Memory B cell (primary cell): ENCODE results near the gene SPATA31E1.

Source experiments
- ATAC-seq: fragments of 150-1000 bp; cut with Tn5 transposase; 2 replicates; pipeline ENCODE4 v1.10.0; 2021; ENCODE audit warnings: low read depth, mild to moderate bottlenecking, moderate library complexity
- DNase-seq, 2 donors: peaks; one replicate each; pipeline ENCODE4 v3.0.0; 2022; ENCODE audit warnings: low spot score in 2 of 2
- H3K27ac Mint-ChIP-seq: one replicate; pipeline ENCODE4 v1.8.0; 2022; ENCODE audit warnings: mild to moderate bottlenecking, moderate library complexity, mixed read lengths
- H3K27me3 Mint-ChIP-seq: one replicate; pipeline ENCODE4 v1.8.0; 2022; ENCODE audit warnings: mixed read lengths
- H3K36me3 Mint-ChIP-seq: one replicate; pipeline ENCODE4 v1.8.0; 2022; ENCODE audit warnings: mild to moderate bottlenecking, mixed read lengths
- H3K4me1 Mint-ChIP-seq: one replicate; pipeline ENCODE4 v1.8.0; 2022; ENCODE audit warnings: mixed read lengths
- H3K4me3 Mint-ChIP-seq: one replicate; pipeline ENCODE4 v1.8.0; 2022; ENCODE audit warnings: mild to moderate bottlenecking, moderate library complexity, mixed read lengths
- H3K9me3 Mint-ChIP-seq: one replicate; pipeline ENCODE4 v1.8.0; 2022; ENCODE audit warnings: mixed read lengths

SPATA31E1 gene

DNA sequence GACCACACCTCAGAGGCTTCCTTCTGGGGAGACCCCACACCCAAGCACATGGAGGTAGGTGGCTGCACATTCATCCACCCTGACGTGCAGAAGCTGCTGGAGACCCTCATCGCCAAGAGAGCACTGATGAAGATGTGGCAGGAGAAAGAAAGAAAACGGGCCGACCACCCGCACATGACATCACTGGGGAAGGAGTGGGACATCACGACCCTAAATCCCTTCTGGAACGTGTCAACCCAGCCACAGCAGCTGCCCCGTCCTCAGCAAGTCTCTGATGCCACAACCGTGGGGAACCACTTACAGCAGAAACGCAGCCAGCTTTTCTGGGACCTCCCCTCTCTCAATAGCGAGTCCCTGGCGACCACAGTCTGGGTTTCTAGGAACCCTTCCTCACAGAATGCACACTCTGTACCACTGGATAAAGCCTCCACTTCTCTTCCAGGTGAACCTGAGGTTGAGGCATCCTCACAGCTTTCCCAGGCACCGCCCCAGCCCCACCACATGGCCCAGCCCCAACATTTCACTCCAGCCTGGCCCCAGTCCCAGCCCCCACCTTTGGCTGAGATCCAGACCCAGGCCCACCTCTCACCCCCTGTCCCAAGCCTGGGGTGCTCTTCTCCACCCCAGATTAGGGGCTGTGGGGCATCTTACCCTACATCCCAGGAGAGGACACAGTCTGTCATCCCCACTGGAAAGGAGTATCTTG, 3.0 kb downstream of the SPATA31E1 start:
- no peaks in the 10 kb centered on the region for H3K27me3 Mint-ChIP-seq
- H3K4me3 Mint-ChIP-seq: no peak overlapping the region
- ATAC-seq (no peak), DNase-seq (no peak)
- H3K36me3 Mint-ChIP-seq: no peaks in the 10 kb centered on the region
- no peak overlapping the region for H3K27ac Mint-ChIP-seq
- H3K9me3 Mint-ChIP-seq: no peaks in the 10 kb centered on the region
- H3K4me1 Mint-ChIP-seq: no peaks in the 10 kb centered on the region

DNA sequence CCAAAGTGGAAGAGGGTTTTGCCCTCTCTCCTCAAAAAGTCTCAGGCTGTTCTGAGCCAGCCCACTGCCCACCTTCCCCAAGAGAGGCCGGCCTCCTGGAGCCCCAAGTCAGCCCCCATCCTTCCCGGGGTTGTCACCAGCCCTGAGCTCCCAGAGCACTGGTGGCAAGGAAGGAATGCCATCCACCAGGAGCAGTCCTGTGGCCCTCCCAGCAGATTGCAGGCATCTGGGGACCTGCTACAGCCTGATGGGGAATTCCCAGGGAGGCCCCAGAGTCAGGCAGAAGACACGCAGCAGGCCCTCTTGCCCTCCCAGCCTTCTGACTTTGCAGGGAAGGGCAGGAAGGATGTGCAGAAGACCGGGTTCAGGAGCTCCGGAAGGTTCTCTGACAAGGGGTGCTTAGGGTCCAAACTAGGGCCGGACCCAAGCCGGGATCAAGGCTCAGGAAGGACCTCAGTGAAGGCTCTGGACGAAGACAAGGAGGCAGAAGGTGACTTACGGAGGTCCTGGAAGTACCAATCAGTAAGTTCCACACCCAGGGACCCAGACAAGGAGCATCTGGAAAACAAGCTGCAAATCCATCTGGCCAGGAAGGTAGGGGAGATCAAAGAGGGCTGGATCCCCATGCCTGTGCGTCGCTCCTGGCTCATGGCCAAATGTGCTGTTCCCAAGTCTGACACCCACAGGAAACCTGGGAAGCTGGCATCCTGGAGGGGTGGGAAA, 3.7 kb downstream of the SPATA31E1 start:
- Mint-ChIP-seq H3K36me3 (no peaks in the 10 kb centered on the region), H3K9me3 (no peaks in the 10 kb centered on the region), H3K27me3 (no peaks in the 10 kb centered on the region), H3K27ac (no peak overlapping the region), H3K4me3 (no peak overlapping the region), H3K4me1 (no peaks in the 10 kb centered on the region)
- ATAC-seq (no peak), DNase-seq (no peak)

DNA sequence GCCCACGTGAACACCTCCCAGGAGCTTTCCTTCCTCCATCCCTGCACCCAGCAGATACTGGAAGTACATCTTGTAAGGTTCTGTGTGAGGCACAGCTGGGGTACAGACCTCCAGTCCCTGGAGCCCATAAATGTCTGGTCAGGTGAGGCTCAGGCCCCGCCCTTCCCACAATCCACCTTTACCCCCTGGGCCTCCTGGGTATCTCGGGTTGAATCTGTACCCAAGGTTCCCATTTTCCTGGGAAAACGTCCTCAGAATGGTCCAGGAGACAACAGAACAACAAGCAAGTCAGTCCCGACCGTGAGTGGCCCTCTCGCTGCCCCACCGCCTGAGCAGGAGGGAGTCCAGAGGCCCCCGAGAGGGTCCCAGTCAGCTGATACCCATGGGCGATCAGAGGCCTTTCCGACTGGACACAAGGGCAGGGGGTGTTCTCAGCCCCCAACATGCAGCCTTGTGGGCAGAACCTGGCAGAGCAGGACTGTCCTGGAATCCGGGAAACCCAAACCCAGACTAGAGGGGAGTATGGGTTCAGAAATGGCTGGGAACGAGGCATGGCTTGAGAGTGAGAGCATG, 4.3 kb downstream of the SPATA31E1 start:
- no peaks in the 10 kb centered on the region for H3K9me3 Mint-ChIP-seq
- H3K4me1 Mint-ChIP-seq: no peaks in the 10 kb centered on the region
- no peak overlapping the region for H3K27ac Mint-ChIP-seq
- no peak for ATAC-seq
- no peaks in the 10 kb centered on the region for H3K36me3 Mint-ChIP-seq
- no peak overlapping the region for H3K4me3 Mint-ChIP-seq
- H3K27me3 Mint-ChIP-seq: no peaks in the 10 kb centered on the region
- DNase-seq: no peak

DNA sequence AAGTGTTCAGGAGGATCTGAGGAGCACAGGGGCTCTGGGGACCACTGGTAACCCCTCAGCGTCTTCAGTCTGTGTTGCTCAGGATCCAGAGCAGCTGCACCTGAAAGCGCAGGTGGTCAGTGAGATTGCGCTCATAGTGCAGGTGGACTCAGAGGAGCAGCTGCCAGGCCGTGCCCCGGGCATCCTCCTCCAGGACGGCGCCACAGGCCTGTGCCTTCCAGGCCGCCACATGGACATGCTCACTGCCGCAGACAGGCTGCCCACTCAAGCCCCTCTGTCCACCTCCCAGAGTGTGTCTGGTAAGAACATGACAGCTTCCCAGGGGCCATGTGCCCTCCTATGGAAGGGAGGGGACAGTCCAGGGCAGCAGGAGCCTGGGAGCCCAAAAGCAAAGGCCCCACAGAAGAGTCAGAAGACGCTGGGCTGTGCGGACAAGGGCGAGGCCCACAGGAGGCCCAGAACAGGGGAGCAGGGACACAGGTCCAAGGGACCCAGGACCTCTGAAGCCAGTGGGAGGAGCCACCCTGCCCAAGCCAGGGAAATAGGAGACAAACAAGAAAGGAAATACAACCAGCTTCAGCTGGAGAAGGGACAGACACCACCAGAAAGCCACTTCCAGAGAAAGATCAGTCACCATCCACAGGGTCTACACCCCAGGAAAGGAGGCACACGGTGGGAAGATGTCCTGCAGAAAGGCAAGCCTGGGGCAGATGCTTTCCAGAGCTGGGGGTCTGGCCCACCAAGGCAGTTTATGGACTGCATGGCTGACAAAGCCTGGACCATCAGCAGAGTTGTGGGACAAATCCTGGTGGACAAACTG, 5.2 kb downstream of the SPATA31E1 start:
- H3K9me3 Mint-ChIP-seq: no peaks in the 10 kb centered on the region
- H3K36me3 Mint-ChIP-seq: no peaks in the 10 kb centered on the region
- H3K27me3 Mint-ChIP-seq: no peaks in the 10 kb centered on the region
- H3K4me1 Mint-ChIP-seq: no peaks in the 10 kb centered on the region
- DNase-seq (no peak), ATAC-seq (no peak)
- H3K4me3 Mint-ChIP-seq: no peak overlapping the region
- no peak overlapping the region for H3K27ac Mint-ChIP-seq

DNA sequence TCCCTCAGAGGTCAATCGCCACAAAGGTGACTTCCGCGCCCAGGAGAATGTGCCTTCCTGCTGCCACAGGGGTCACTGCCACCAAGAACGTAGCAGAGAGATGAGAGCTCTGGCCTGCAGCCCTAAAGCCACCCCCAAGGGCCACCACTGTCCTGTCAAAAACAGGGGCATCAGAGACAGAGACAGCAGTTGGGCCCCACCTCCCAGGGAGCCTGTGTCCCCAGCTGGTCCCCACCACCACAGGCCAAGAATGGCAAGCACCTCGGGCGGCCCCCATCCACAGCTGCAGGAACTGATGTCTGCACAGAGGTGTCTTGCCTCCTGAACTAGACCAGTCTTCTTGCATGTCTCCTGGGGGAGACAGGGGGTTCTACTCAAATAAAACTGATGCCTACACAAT, 5.8 kb downstream of the SPATA31E1 start:
- Mint-ChIP-seq H3K27ac (no peak overlapping the region), H3K4me3 (no peak overlapping the region), H3K9me3 (no peaks in the 10 kb centered on the region), H3K36me3 (no peaks in the 10 kb centered on the region), H3K27me3 (no peaks in the 10 kb centered on the region), H3K4me1 (no peaks in the 10 kb centered on the region)
- ATAC-seq: no peak
- DNase-seq: no peak

DNA sequence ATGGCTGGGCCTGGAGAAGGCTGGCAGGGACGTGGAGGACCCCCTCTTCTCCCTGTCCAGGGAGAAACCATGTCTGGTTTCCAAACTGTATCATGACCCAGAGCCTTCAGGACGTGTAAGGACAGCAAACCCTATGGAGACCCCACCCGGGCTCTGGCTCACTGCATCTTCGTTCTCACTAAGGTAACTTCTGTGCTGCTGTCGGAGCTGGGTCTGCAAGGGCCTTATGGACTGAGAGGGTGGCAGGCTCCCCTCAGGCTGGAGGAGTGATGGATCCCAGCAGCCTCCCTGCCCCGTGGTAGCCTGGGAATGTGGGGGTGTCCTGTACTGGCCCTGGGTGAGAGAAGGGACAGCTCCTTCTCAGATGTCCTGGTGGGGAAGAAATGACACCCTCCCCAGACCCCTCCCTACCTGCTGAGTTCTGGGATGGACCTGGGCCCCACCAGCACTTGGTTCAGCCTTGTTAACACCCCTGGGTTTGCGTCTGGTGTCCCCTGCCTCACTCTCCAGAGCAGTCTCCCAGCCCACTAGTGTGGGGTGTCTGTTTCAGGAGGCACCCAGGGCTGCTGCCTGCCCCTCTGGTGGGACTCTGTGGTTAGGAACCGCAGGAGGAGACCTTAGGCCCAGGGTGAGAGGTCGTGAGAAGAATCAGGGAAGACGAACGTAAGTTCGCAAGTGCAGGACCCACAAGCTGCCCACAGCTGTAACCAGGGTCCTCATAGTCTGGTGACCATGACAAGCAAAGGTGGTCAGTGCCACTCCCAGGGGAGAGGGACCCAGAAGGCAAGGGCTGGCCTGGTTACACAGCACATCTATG, 6.6 kb downstream of the SPATA31E1 start:
- Mint-ChIP-seq H3K4me3 (no peak overlapping the region), H3K27ac (no peak overlapping the region)

DNA sequence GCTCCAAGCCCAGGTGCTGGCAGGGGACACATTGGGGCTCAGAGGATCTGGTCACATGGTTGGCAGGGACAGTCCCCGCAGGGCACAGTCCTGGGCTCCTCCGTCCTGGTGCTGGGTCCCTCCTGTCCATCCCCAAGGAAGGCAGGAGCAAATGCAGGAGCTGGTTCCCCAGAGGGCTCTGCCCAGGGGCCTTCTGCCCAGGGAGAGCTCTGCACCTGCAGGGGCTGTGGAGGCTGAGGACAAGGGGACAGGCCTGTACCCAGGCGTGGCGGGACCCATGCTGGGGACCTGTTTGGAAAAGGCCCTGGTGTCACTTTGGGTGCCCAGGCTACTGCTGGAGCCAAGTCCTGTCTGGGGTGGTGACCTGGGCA, 7.2 kb downstream of the SPATA31E1 start:
- peaks cover 2% of the 10 kb centered on the region for H3K9me3 Mint-ChIP-seq
- H3K4me3 Mint-ChIP-seq: no peak overlapping the region
- DNase-seq (no peak), ATAC-seq (no peak)
- H3K36me3 Mint-ChIP-seq: no peaks in the 10 kb centered on the region
- H3K27ac Mint-ChIP-seq: no peak overlapping the region
- no peaks in the 10 kb centered on the region for H3K4me1 Mint-ChIP-seq
- H3K27me3 Mint-ChIP-seq: no peaks in the 10 kb centered on the region

More for the DNA sequence above, 6.6 kb downstream of the SPATA31E1 start:
- ATAC-seq (no peak), DNase-seq (no peak)
- H3K9me3 Mint-ChIP-seq: peaks cover 1% of the 10 kb centered on the region
- H3K27me3 Mint-ChIP-seq: no peaks in the 10 kb centered on the region
- H3K36me3 Mint-ChIP-seq: no peaks in the 10 kb centered on the region
- no peaks in the 10 kb centered on the region for H3K4me1 Mint-ChIP-seq

DNA sequence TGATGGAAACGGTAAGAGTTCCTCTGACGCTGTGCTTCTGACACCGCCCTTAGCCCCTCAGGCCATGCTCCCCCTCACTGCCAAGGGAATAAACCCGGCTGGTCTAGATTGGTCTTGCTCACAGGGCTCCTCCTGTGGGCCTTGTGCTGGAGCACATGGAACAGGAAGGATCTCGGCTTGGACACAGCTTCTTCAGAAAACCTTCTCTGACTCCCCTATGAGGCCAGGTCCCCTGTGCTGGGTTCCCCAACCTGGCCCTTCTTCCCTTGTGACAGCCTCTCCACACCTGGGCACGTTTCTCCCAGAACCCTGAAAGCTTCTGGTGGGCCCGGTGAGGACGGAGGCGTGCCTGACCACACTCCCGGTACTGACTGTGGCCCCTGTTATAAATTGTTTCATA, 8.2 kb downstream of the SPATA31E1 start:
- Mint-ChIP-seq H3K4me3 (no peak overlapping the region), H3K27ac (no peak overlapping the region), H3K4me1 (no peaks in the 10 kb centered on the region), H3K9me3 (peaks cover 2% of the 10 kb centered on the region), H3K27me3 (no peaks in the 10 kb centered on the region), H3K36me3 (no peaks in the 10 kb centered on the region)
- ATAC-seq (no peak), DNase-seq (no peak)

DNA sequence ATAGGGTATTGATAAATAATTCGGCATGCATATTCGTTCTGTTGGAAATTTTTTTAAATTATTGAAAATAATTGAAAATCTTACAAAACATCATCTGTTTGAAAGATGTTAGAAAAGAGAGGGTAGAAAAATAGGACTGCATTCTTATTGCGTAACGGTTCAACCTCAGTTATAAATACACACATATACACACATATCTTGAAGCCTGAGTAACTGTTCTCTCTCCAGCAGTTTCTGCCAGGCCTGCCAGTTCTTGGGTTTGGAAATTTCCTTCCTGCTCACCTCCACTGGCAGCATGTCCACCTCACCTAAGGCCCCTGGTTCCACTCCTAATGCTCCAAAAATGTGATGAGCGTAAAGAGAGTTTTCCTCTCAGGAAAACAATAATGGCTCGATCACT, 9.1 kb downstream of the SPATA31E1 start:
- no peaks in the 10 kb centered on the region for H3K27me3 Mint-ChIP-seq
- no peaks in the 10 kb centered on the region for H3K36me3 Mint-ChIP-seq
- H3K9me3 Mint-ChIP-seq: peaks cover 2% of the 10 kb centered on the region
- ATAC-seq: no peak
- DNase-seq: no peak
- no peaks in the 10 kb centered on the region for H3K4me1 Mint-ChIP-seq
- no peak overlapping the region for H3K4me3 Mint-ChIP-seq
- no peak overlapping the region for H3K27ac Mint-ChIP-seq

DNA sequence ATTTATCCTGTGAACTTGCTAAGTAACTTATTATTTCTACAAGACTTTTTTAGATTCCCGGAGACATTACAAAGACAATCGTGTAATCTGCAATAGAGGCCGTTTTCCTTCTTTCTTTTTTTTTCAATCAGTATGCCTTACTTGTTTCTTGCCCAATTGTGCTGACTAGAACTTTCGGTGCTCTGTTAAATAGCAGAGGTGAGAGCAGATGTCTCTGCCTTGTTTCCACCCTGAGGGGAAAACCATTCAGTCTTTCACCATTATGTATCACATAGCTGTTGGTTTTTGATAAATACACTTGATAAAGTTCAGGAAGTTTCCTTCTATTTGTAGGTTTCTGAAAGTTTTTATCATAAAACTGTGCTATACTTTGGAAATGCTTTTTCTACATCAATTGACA, 10.3 kb downstream of the SPATA31E1 start:
- Mint-ChIP-seq H3K27ac (no peak overlapping the region), H3K36me3 (no peaks in the 10 kb centered on the region)

DNA sequence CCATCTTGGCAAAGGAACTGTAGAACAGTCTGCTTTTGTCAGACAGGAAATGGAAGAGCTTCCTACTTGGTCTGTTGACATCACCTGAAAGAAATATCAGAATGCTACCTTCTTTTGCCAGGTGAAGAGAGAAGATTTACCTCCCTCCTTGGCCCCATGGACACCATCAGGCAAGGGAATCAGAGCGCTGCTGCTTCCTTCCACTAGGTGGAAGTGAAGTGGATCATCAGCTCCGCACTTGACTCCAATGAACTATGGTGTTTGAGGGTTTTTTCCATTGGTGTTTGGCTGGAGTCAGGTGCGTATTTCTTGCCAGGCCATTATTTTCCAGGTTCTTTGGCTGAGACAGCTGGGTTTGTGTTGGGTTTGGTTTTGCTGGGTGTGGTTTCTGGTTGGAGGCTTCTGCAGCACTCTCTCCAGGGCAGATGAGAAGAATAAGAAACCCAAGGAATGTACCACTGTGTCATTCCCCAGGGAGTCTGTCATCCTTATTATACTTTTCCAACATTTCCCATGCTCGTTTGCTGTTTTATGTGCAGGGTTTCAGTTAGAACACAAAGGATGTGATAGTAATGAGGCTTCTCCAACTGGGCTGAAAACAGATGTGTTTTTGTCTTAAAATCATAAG, 12.4 kb downstream of the SPATA31E1 start:
- Mint-ChIP-seq H3K4me1 (no peaks in the 10 kb centered on the region), H3K27me3 (peaks cover 1% of the 10 kb centered on the region), H3K9me3 (peaks cover 4% of the 10 kb centered on the region), H3K27ac (no peak overlapping the region), H3K4me3 (no peak overlapping the region), H3K36me3 (no peaks in the 10 kb centered on the region)
- ATAC-seq (no peak), DNase-seq (no peak)

More for the DNA sequence above, 10.3 kb downstream of the SPATA31E1 start:
- H3K4me3 Mint-ChIP-seq: no peak overlapping the region
- peaks cover 4% of the 10 kb centered on the region for H3K9me3 Mint-ChIP-seq
- ATAC-seq: no peak
- H3K4me1 Mint-ChIP-seq: no peaks in the 10 kb centered on the region
- H3K27me3 Mint-ChIP-seq: peaks cover 1% of the 10 kb centered on the region
- DNase-seq: no peak

DNA sequence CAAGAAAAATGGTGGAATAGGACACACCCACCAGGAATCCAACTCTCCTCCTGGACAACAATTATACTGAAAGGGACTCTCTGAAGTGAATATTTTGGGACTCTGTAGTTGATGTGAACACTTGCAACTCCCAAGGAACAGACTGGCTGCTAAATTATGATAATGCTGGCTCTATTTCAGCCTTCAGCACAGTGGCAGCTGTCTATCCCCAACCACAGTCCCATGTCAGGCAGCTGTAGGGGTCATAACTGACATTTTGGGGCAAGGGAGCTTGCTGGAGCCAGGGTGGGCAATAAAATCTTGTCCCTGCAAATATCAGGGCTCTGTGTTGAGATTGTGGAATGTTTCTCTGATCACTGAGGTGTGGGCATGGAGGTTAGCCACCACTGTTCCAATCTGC, 14.2 kb downstream of the SPATA31E1 start:
- Mint-ChIP-seq H3K36me3 (no peaks in the 10 kb centered on the region), H3K27ac (no peak overlapping the region), H3K4me3 (no peak overlapping the region), H3K4me1 (no peaks in the 10 kb centered on the region), H3K9me3 (peaks cover 6% of the 10 kb centered on the region), H3K27me3 (peaks cover 1% of the 10 kb centered on the region)
- DNase-seq (no peak), ATAC-seq (no peak)

DNA sequence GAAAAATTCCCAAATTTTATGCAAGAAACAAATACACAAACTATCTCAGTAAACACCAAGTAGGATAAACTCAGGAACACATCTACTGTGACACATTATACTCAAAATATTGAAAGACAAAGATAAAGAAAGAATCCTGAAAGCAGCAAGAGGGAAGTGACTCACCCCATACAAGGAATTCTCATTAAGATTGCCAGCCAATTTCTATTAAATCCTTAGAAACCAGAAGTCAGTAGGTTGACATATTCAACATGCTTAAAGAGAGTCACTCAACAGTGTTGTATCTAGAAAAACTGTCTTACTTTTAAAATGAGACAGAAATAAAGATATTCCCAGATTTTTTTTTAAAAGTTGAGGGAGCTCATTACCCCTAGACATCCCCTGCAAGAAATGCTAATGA, 15.5 kb downstream of the SPATA31E1 start:
- Mint-ChIP-seq H3K4me3 (no peak overlapping the region), H3K36me3 (no peaks in the 10 kb centered on the region), H3K27me3 (peaks cover 1% of the 10 kb centered on the region), H3K9me3 (peaks cover 6% of the 10 kb centered on the region), H3K4me1 (no peaks in the 10 kb centered on the region), H3K27ac (no peak overlapping the region)
- ATAC-seq (no peak), DNase-seq (no peak)
